A549 (cell line): ENCODE data around the gene OTOP2. TPM values are rescaled to one million over a fixed set of nuclear protein-coding genes. Genes with fewer than 3 reads are reported as not detected.

Experiments used
- ATAC-seq, 2 experiments: fragments of 200-7000 bp in 1 of 2; fragments of >200 bp in 1 of 2; cut with Nextera tagmentation in 1 of 2; cut with Tn5 transposase in 1 of 2; 3 replicates each; pipeline versions ENCODE4 v1.8.0 to v1.9.1; 2018 to 2020; ENCODE audit warnings: mild to moderate bottlenecking in 1 of 2, moderate library complexity in 1 of 2
- CTCF ChIA-PET: fragments of 300-600 bp; sonication (Branson Sonifier 250); formaldehyde crosslinking; extraction: SDS; loops from one replicate; lab custom pipeline; 2021; ENCODE audit warnings: antibody characterized with exemption, inconsistent platforms; lab: Yijun Ruan, JAX
- POLR2A ChIA-PET: fragments of 350-600 bp; formaldehyde crosslinking; extraction: SDS; loops from one replicate; lab custom pipeline; 2021; ENCODE audit warnings: antibody characterized with exemption, inconsistent platforms; lab: Yijun Ruan, JAX
- DNase-seq, 2 experiments: peaks; one replicate each; pipeline versions ENCODE4 v3.0.0 to v3.0.0-alpha.2; 2011 to 2016; ENCODE audit warnings: low read depth in 1 of 2, low spot score in 1 of 2
- FAIRE-seq: peaks from 2 replicates; lab custom pipeline; 2011; peaks lifted over from hg19 to GRCh38; lab: Jason Lieb, UNC
- H3K27ac ChIP-seq, 2 experiments: fragments of >200 bp; sonication (Bioruptor Twin); formaldehyde crosslinking; 3 replicates each; pipeline ENCODE4 v1.5.1; 2016 to 2017
- H3K4me1 ChIP-seq: fragments of >200 bp; sonication (Bioruptor Twin); formaldehyde crosslinking; 3 replicates; pipeline ENCODE4 v1.6.1; 2016
- H3K4me2 ChIP-seq: fragments of >200 bp; sonication (Bioruptor Twin); formaldehyde crosslinking; 3 replicates; pipeline ENCODE4 v1.6.1; 2016
- H3K4me3 ChIP-seq: fragments of >200 bp; sonication (Bioruptor Twin); formaldehyde crosslinking; 3 replicates; pipeline ENCODE4 v1.5.1; 2016
- H3K9me3 ChIP-seq: fragments of >200 bp; sonication (Bioruptor Twin); formaldehyde crosslinking; 3 replicates; pipeline ENCODE4 v1.6.1; 2016
- CBX8 ChIP-seq: fragments of 200-600 bp; sonication (generic); IDR thresholded peaks from 2 replicates; pipeline ENCODE4 v1.6.1; 2016
- CHD4 ChIP-seq: fragments of 200-600 bp; sonication (generic); IDR thresholded peaks from 2 replicates; pipeline ENCODE4 v1.6.1; 2016; ENCODE audit warnings: antibody characterized with exemption, mild to moderate bottlenecking, borderline replicate concordance
- GATA3 ChIP-seq: IDR thresholded peaks from 2 replicates; pipeline ENCODE4 v1.6.1; 2012; ENCODE audit warnings: borderline replicate concordance
- HOXA7 ChIP-seq: fragments of 250-450 bp; sonication (Bioruptor Pico); IDR thresholded peaks from 2 replicates; pipeline ENCODE4 v1.5.0; 2020; ENCODE audit warnings: mild to moderate bottlenecking, moderate library complexity
- JUN ChIP-seq, 2 experiments: fragments of >200 bp; sonication (Bioruptor Twin); formaldehyde crosslinking; IDR thresholded peaks; 2 replicates in 1 of 2; 3 replicates in 1 of 2; pipeline ENCODE4 v1.6.1; 2016 to 2017
- KDM1A ChIP-seq: fragments of 200-600 bp; sonication (generic); IDR thresholded peaks from 2 replicates; pipeline ENCODE4 v1.6.1; 2016; ENCODE audit warnings: low read depth, mild to moderate bottlenecking
- MAFK ChIP-seq: fragments of 450-650 bp; IDR thresholded peaks from 2 replicates; pipeline ENCODE4 v1.6.1; 2014; ENCODE audit not compliant: partially characterized antibody
- MAZ ChIP-seq: fragments of 150-350 bp; IDR thresholded peaks from 2 replicates; pipeline ENCODE4 v1.6.1; 2014; ENCODE audit warnings: antibody characterized with exemption, low read depth, low read length, borderline replicate concordance
- NFE2L2 ChIP-seq: fragments of 150-350 bp; conservative IDR thresholded peaks from 2 replicates; pipeline ENCODE4 v1.6.1; 2014; ENCODE audit warnings: low read length
- NPAS2 ChIP-seq: fragments of 250-450 bp; sonication (Bioruptor Pico); IDR thresholded peaks from 2 replicates; pipeline ENCODE4 v1.8.0; 2022; ENCODE audit warnings: mild to moderate bottlenecking, moderate library complexity, borderline replicate concordance
- RARB ChIP-seq: fragments of 250-450 bp; sonication (Bioruptor Pico); IDR thresholded peaks from 2 replicates; pipeline ENCODE4 v1.8.0; 2021; ENCODE audit warnings: mild to moderate bottlenecking, moderate library complexity
- RCOR1 ChIP-seq: fragments of 150-350 bp; IDR thresholded peaks from 2 replicates; pipeline ENCODE4 v1.6.1; 2014; ENCODE audit warnings: antibody characterized with exemption, low read length, low read depth
- SMC3 ChIP-seq: fragments of >200 bp; sonication (Bioruptor Twin); formaldehyde crosslinking; IDR thresholded peaks from 3 replicates; pipeline ENCODE4 v1.6.1; 2018; ENCODE audit warnings: inconsistent platforms
- SREBF2 ChIP-seq: fragments of 450-650 bp; IDR thresholded peaks from 2 replicates; pipeline ENCODE4 v1.6.1; 2014; ENCODE audit warnings: mild to moderate bottlenecking, moderate library complexity
- TFCP2L1 ChIP-seq: fragments of 250-450 bp; sonication (Bioruptor Pico); IDR thresholded peaks from 2 replicates; pipeline ENCODE4 v1.5.0; 2021; ENCODE audit warnings: mild to moderate bottlenecking
- TP53 ChIP-seq: fragments of 250-450 bp; sonication (Bioruptor Pico); IDR thresholded peaks from 2 replicates; pipeline ENCODE4 v1.5.0; 2021; ENCODE audit warnings: mild to moderate bottlenecking, moderate library complexity
- ZC3H11A ChIP-seq: fragments of 450-650 bp; IDR thresholded peaks from 2 replicates; pipeline ENCODE4 v1.6.1; 2014; ENCODE audit warnings: antibody characterized with exemption, mild to moderate bottlenecking
- ZSCAN20 ChIP-seq: fragments of 250-450 bp; sonication (Bioruptor Pico); IDR thresholded peaks from 2 replicates; pipeline ENCODE4 v1.8.0; 2022; ENCODE audit warnings: mild to moderate bottlenecking, moderate library complexity
- WGBS: methylation state at CpG from one replicate; pipeline ENCODE4 v1.1.6; 2017; ENCODE audit errors: missing lambda C conversion rate; 5-methylcytosine and 5-hydroxymethylcytosine counted together
- polyA plus RNA-seq, 4 experiments: library from polyadenylated mRNA; depleted of rRNA in 3 of 4; stranded (reverse); fragments of >200 nt; fragmentation: RNase III in 1 of 4; extraction: RNeasy Plus Mini Kit Qiagen cat#74134 plus additional on column Dnase treatment in 1 of 4; gene quantifications; 2 replicates in 3 of 4; 3 replicates in 1 of 4; pipeline ENCODE4 v1.2.3, GENCODE V29; 2011 to 2017
- TF ChIP-seq, protein P1 (sequence below): IDR thresholded peaks from 2 replicates; pipeline ENCODE4 v1.6.1; 2012
- TF ChIP-seq, protein P2 (sequence below): IDR thresholded peaks from 2 replicates; pipeline ENCODE4 v1.6.1; 2012
- TF ChIP-seq, protein P3 (sequence below): fragments of 250-450 bp; sonication (Bioruptor Pico); IDR thresholded peaks from 2 replicates; pipeline ENCODE4 v1.5.0; 2021; ENCODE audit warnings: mild to moderate bottlenecking, moderate library complexity, borderline replicate concordance
- TF ChIP-seq, protein P4 (sequence below): fragments of >200 bp; sonication (Bioruptor Twin); formaldehyde crosslinking; IDR thresholded peaks from 2 replicates; pipeline ENCODE4 v1.6.1; 2016
- TF ChIP-seq, protein P5 (sequence below): fragments of 450-650 bp; IDR thresholded peaks from 2 replicates; pipeline ENCODE4 v1.6.1; 2014; ENCODE audit warnings: antibody characterized with exemption
- TF ChIP-seq, protein P6 (sequence below): fragments of 150-350 bp; IDR thresholded peaks from 2 replicates; pipeline ENCODE4 v1.6.1; 2014; ENCODE audit warnings: low read depth, mild to moderate bottlenecking, low read length

The OTOP2 gene
- polyA plus RNA-seq, 2 of the 4 experiments (the other 2 are of a cell fraction), result 0.06 TPM; not detected in 1

DNA sequence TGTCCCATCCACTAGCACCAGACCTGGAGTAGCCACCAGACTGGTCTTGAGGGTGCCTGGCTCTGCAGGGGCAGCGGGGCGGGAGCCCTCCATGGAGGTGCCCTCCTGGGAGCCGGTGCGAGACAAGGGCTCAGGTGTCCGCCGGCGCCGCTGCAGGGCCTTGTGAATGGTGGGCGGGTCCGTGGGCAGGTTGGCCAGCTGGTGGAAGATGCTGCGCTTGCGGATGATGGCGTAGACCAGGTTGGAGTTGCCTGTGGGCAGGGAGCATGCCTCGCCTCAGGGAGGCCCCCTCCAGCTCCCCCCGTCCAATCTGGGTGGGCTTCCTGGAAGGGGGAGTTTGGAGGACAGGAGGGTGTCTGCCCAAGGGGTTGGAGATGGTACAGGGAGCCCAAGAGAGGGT is 30.0 kb downstream of the OTOP2 start:
- Histone ChIP-seq H3K4me2 (no peak overlapping the region; the same call in 2 of the 3 replicates), H3K9me3 (no peaks in the 10 kb centered on the region), H3K4me3 (no peak overlapping the region), H3K27ac (no peak overlapping the region), H3K4me1 (peaks cover 26% of the 10 kb centered on the region)
- DNase-seq (no peak), ATAC-seq (no peak), FAIRE-seq (no peak)
- CTCF ChIA-PET, result interaction anchor here (0.6 to 42.3 kb wide), 5 partner anchors 21 to 111 kb away, joined by 3 to 1448 read pairs (median 5); partner anchors contain the start of genes MRPL58, OTOP2, OTOP3 and USH1G
- TF ChIP-seq, protein P1, sequence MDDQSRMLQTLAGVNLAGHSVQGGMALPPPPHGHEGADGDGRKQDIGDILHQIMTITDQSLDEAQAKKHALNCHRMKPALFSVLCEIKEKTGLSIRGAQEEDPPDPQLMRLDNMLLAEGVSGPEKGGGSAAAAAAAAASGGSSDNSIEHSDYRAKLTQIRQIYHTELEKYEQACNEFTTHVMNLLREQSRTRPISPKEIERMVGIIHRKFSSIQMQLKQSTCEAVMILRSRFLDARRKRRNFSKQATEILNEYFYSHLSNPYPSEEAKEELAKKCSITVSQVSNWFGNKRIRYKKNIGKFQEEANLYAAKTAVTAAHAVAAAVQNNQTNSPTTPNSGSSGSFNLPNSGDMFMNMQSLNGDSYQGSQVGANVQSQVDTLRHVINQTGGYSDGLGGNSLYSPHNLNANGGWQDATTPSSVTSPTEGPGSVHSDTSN, result no peak
- TF ChIP-seq KDM1A (no peak), RARB (no peak)
- TF ChIP-seq, protein P2, sequence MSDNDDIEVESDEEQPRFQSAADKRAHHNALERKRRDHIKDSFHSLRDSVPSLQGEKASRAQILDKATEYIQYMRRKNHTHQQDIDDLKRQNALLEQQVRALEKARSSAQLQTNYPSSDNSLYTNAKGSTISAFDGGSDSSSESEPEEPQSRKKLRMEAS, result no peak
- WGBS, result 92% methylated on average over 15 of the region's 15 CpGs
- POLR2A ChIA-PET, result no interaction called here

DNA sequence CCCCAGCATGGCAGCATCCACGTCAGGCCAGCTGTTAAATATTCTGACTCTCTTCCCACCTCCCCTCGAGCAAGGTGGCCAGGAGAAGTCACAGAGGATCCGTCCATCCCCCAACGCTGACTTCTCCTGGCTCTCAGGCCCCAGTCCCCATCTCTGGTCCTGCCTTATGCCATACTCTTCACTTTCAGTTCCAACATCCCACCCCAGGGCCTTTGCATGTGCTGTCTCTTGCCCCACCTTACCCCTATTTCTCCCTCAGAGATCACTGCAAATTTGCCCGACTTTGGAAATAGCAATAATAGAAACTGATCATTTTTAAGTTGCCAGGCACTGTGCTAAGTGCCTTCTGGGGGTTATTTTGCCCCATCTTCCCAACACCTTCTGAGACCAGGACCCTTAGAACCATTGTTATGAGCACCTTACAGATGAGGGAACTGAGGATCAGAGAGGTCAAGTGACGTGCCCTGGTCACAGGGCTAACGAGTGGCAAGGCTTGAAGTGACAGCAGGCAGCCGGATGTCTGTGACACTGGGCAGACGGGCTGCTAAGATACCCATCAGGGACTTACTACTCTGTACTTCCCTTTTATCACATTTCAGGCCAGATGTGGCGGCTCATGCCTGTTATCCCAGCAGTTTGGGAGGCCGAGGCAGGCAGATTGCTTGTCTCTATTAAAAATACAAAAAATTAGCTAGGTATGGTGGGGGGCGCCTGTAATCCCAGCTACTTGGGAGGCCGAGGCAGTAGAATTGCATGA is 30.8 kb downstream of the OTOP2 start:
- H3K9me3 ChIP-seq, result no peaks in the 10 kb centered on the region
- no peak for FAIRE-seq
- TF ChIP-seq NFE2L2, result no peak
- TF ChIP-seq, protein P3, sequence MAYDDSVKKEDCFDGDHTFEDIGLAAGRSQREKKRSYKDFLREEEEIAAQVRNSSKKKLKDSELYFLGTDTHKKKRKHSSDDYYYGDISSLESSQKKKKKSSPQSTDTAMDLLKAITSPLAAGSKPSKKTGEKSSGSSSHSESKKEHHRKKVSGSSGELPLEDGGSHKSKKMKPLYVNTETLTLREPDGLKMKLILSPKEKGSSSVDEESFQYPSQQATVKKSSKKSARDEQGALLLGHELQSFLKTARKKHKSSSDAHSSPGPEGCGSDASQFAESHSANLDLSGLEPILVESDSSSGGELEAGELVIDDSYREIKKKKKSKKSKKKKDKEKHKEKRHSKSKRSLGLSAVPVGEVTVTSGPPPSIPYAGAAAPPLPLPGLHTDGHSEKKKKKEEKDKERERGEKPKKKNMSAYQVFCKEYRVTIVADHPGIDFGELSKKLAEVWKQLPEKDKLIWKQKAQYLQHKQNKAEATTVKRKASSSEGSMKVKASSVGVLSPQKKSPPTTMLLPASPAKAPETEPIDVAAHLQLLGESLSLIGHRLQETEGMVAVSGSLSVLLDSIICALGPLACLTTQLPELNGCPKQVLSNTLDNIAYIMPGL (CRISPR knock-in tag), result no peak
- no peak for TF ChIP-seq SREBF2
- TF ChIP-seq MAZ, result no peak
- TF ChIP-seq HOXA7 (CRISPR knock-in tag), result no peak
- TF ChIP-seq TP53, result no peak
- no peak for TF ChIP-seq KDM1A
- no peak for TF ChIP-seq TFCP2L1
- no peak for TF ChIP-seq ZSCAN20 (CRISPR knock-in tag)
- TF ChIP-seq, all 56 proteins: peak for 0
- DNase-seq (no peak), ATAC-seq (no peak)
- Histone ChIP-seq H3K4me1 (peaks cover 26% of the 10 kb centered on the region), H3K27ac (no peak overlapping the region), H3K4me3 (no peak overlapping the region), H3K4me2 (no peak overlapping the region)
- 78% methylated on average over 13 of the region's 13 CpGs for WGBS
- ChIA-PET CTCF (interaction anchor here (0.6 to 42.3 kb wide), 6 partner anchors 20 to 112 kb away, joined by 3 to 1448 read pairs (median 25); partner anchors contain the start of genes HID1, MRPL58, OTOP2 and OTOP3), POLR2A (interaction anchor here (0.6 kb wide), 1 partner anchor 253 kb away, joined by 3 read pairs; no protein-coding TSS in a partner anchor)

DNA sequence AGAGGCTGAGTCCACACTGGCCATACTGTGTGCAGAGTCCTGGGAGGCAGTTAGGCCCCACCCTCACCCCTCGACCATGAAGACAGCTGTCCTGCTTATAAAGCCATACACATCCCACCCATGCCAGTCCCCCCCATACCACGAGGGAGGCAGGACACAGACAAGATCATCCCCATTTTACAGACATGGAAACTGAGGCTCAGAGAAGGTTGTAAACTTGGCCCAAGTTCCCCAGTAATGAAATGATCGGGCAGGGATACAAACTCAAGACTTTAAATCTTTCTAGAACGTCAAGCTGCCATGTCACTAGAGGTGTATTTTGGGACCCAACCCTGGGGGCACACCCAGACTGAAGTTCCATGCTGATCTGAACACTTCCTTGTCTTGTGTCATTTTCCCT is 32.0 kb downstream of the OTOP2 start:
- Histone ChIP-seq H3K9me3 (no peaks in the 10 kb centered on the region), H3K4me3 (no peak overlapping the region), H3K4me1 (peaks cover 24% of the 10 kb centered on the region), H3K4me2 (no peak overlapping the region), H3K27ac (no peak overlapping the region)
- no peak for TF ChIP-seq TFCP2L1
- no peak for TF ChIP-seq TP53
- no peak for TF ChIP-seq ZC3H11A
- TF ChIP-seq GATA3, result no peak
- no peak for TF ChIP-seq CBX8
- no peak for TF ChIP-seq NPAS2
- no peak for TF ChIP-seq MAFK
- no peak for TF ChIP-seq MAZ
- TF ChIP-seq RCOR1, result no peak
- no peak for TF ChIP-seq KDM1A
- TF ChIP-seq JUN (IDR thresholded peaks at IDR 0.05), result no peak
- TF ChIP-seq SMC3, result no peak
- no peak for TF ChIP-seq CHD4
- TF ChIP-seq, protein P4, sequence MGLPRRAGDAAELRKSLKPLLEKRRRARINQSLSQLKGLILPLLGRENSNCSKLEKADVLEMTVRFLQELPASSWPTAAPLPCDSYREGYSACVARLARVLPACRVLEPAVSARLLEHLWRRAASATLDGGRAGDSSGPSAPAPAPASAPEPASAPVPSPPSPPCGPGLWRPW, result no peak
- TF ChIP-seq NFE2L2, result no peak
- TF ChIP-seq RARB, result no peak
- TF ChIP-seq, protein P5, sequence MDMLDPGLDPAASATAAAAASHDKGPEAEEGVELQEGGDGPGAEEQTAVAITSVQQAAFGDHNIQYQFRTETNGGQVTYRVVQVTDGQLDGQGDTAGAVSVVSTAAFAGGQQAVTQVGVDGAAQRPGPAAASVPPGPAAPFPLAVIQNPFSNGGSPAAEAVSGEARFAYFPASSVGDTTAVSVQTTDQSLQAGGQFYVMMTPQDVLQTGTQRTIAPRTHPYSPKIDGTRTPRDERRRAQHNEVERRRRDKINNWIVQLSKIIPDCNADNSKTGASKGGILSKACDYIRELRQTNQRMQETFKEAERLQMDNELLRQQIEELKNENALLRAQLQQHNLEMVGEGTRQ, result no peak
- TF ChIP-seq, protein P6, sequence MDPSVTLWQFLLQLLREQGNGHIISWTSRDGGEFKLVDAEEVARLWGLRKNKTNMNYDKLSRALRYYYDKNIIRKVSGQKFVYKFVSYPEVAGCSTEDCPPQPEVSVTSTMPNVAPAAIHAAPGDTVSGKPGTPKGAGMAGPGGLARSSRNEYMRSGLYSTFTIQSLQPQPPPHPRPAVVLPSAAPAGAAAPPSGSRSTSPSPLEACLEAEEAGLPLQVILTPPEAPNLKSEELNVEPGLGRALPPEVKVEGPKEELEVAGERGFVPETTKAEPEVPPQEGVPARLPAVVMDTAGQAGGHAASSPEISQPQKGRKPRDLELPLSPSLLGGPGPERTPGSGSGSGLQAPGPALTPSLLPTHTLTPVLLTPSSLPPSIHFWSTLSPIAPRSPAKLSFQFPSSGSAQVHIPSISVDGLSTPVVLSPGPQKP, result no peak
- FAIRE-seq (no peak), DNase-seq (no peak), ATAC-seq (no peak)
- 60% methylated on average over 4 of the region's 4 CpGs for WGBS
- ChIA-PET CTCF (interaction anchor here (0.6 to 42.3 kb wide), 10 partner anchors 19 to 246 kb away, joined by 3 to 1448 read pairs (median 36); partner anchors contain the start of genes CDR2L, HID1, MRPL58 and OTOP2), POLR2A (interaction anchor here (1.3 kb wide), 1 partner anchor 83 kb away, joined by 7 read pairs; the partner anchor contains the start of gene FDXR)
